HEK293 (cell line): ENCODE results near the gene NABP2.
A peak's percentile ranks its signal among the peaks of the same experiment; 100 is the strongest.

ENCODE experiments used
- FEZF1 ChIP-seq: fragments of 450-650 bp; formaldehyde crosslinking; IDR thresholded peaks from 2 replicates; pipeline ENCODE4 v1.5.1; 2016; ENCODE audit warnings: missing biosample characterization, missing genetic modification characterization
- HOXA7 ChIP-seq: sonication (generic); formaldehyde crosslinking; IDR thresholded peaks from 2 replicates; pipeline ENCODE4 v1.8.1; 2022; ENCODE audit warnings: missing genetic modification reagents, borderline replicate concordance
- KLF1 ChIP-seq: fragments of 450-650 bp; formaldehyde crosslinking; IDR thresholded peaks from 2 replicates; pipeline ENCODE4 v1.5.1; 2016; ENCODE audit warnings: missing biosample characterization, missing genetic modification characterization
- KLF8 ChIP-seq: fragments of 450-650 bp; formaldehyde crosslinking; IDR thresholded peaks from 2 replicates; pipeline ENCODE4 v1.5.1; 2016; ENCODE audit warnings: missing biosample characterization, missing genetic modification characterization
- OSR2 ChIP-seq: fragments of 450-650 bp; formaldehyde crosslinking; IDR thresholded peaks from 2 replicates; pipeline ENCODE4 v1.5.1; 2016; ENCODE audit warnings: missing biosample characterization, missing genetic modification characterization
- REPIN1 ChIP-seq: fragments of 450-650 bp; formaldehyde crosslinking; IDR thresholded peaks from 2 replicates; pipeline ENCODE4 v1.5.1; 2017; ENCODE audit warnings: missing biosample characterization, missing genetic modification characterization, low read depth
- SP3 ChIP-seq: fragments of 450-650 bp; formaldehyde crosslinking; IDR thresholded peaks from 2 replicates; pipeline ENCODE4 v1.5.1; 2016; ENCODE audit warnings: missing biosample characterization, missing genetic modification characterization
- WT1 ChIP-seq: fragments of 450-650 bp; formaldehyde crosslinking; IDR thresholded peaks from 2 replicates; pipeline ENCODE4 v1.5.1; 2016; ENCODE audit warnings: missing biosample characterization, missing genetic modification characterization
- ZBTB48 ChIP-seq: fragments of 450-650 bp; formaldehyde crosslinking; IDR thresholded peaks from 2 replicates; pipeline ENCODE4 v1.5.1; 2016; ENCODE audit warnings: missing biosample characterization, missing genetic modification characterization
- ZBTB7A ChIP-seq: fragments of 450-650 bp; formaldehyde crosslinking; IDR thresholded peaks from 2 replicates; pipeline ENCODE4 v1.5.1; 2016; ENCODE audit warnings: low read depth, missing biosample characterization, missing genetic modification characterization
- ZNF10 ChIP-seq: fragments of 450-650 bp; formaldehyde crosslinking; IDR thresholded peaks from 2 replicates; pipeline ENCODE4 v1.5.1; 2017; ENCODE audit warnings: missing biosample characterization, missing genetic modification characterization
- ZNF324 ChIP-seq: fragments of 450-650 bp; formaldehyde crosslinking; IDR thresholded peaks from 2 replicates; pipeline ENCODE4 v1.5.1; 2016; ENCODE audit warnings: missing biosample characterization, missing genetic modification characterization
- ZNF341 ChIP-seq: fragments of 450-650 bp; formaldehyde crosslinking; IDR thresholded peaks from 2 replicates; pipeline ENCODE4; 2016; ENCODE audit warnings: low read depth, missing biosample characterization, missing genetic modification characterization
- ZNF529 ChIP-seq: fragments of 450-650 bp; formaldehyde crosslinking; IDR thresholded peaks from 2 replicates; pipeline ENCODE4 v1.5.1; 2017; ENCODE audit warnings: missing genetic modification characterization, missing biosample characterization; ENCODE audit not compliant: insufficient replicate concordance
- ZNF558 ChIP-seq: fragments of 450-650 bp; formaldehyde crosslinking; IDR thresholded peaks from 2 replicates; pipeline ENCODE4 v1.5.1; 2016; ENCODE audit warnings: missing biosample characterization, missing genetic modification characterization
- ZNF585B ChIP-seq: fragments of 450-650 bp; formaldehyde crosslinking; IDR thresholded peaks from 2 replicates; pipeline ENCODE4 v1.5.1; 2016; ENCODE audit warnings: missing biosample characterization, missing genetic modification characterization
- ZNF623 ChIP-seq: fragments of 450-650 bp; formaldehyde crosslinking; IDR thresholded peaks from 2 replicates; pipeline ENCODE4 v1.5.1; 2016; ENCODE audit warnings: missing biosample characterization, missing genetic modification characterization
- ZNF707 ChIP-seq: fragments of 450-650 bp; formaldehyde crosslinking; IDR thresholded peaks from 2 replicates; pipeline ENCODE4 v1.5.1; 2016; ENCODE audit warnings: missing biosample characterization, missing genetic modification characterization
- ZNF776 ChIP-seq: fragments of 450-650 bp; formaldehyde crosslinking; IDR thresholded peaks from 2 replicates; pipeline ENCODE4 v1.5.0; 2017; ENCODE audit warnings: missing biosample characterization, missing genetic modification characterization, borderline replicate concordance
- ZNF830 ChIP-seq: fragments of 450-650 bp; IDR thresholded peaks from 2 replicates; pipeline ENCODE4 v1.5.0; 2018; ENCODE audit warnings: missing biosample characterization, missing genetic modification characterization, low read depth, mild to moderate bottlenecking, moderate library complexity
- ZSCAN16 ChIP-seq: fragments of 450-650 bp; formaldehyde crosslinking; IDR thresholded peaks from 2 replicates; pipeline ENCODE4 v1.5.1; 2016; ENCODE audit warnings: missing biosample characterization, missing genetic modification characterization
- ZXDB ChIP-seq: fragments of 450-650 bp; formaldehyde crosslinking; IDR thresholded peaks from 2 replicates; pipeline ENCODE4 v1.5.1; 2016; ENCODE audit warnings: missing biosample characterization, missing genetic modification characterization
- TF ChIP-seq, protein P1 (sequence below): fragments of 450-650 bp; formaldehyde crosslinking; IDR thresholded peaks from 2 replicates; pipeline ENCODE4 v1.5.1; 2016; ENCODE audit warnings: missing biosample characterization, missing genetic modification characterization
- TF ChIP-seq, protein P2 (sequence below): fragments of 450-650 bp; formaldehyde crosslinking; IDR thresholded peaks from 2 replicates; pipeline ENCODE4 v1.5.1; 2016; ENCODE audit warnings: missing biosample characterization, missing genetic modification characterization
- TF ChIP-seq, protein P3 (sequence below): fragments of 450-650 bp; formaldehyde crosslinking; conservative IDR thresholded peaks from 2 replicates; pipeline ENCODE4 v1.5.1; 2016; ENCODE audit warnings: low read depth, missing biosample characterization, missing genetic modification characterization
- TF ChIP-seq, protein P4 (sequence below): fragments of 450-650 bp; formaldehyde crosslinking; IDR thresholded peaks from 2 replicates; pipeline ENCODE4 v1.5.1; 2017; ENCODE audit warnings: missing biosample characterization, missing genetic modification characterization
- TF ChIP-seq, protein P5 (sequence below): fragments of 450-650 bp; formaldehyde crosslinking; IDR thresholded peaks from 2 replicates; pipeline ENCODE4 v1.5.1; 2016; ENCODE audit warnings: missing biosample characterization, missing genetic modification characterization

NABP2 gene

DNA sequence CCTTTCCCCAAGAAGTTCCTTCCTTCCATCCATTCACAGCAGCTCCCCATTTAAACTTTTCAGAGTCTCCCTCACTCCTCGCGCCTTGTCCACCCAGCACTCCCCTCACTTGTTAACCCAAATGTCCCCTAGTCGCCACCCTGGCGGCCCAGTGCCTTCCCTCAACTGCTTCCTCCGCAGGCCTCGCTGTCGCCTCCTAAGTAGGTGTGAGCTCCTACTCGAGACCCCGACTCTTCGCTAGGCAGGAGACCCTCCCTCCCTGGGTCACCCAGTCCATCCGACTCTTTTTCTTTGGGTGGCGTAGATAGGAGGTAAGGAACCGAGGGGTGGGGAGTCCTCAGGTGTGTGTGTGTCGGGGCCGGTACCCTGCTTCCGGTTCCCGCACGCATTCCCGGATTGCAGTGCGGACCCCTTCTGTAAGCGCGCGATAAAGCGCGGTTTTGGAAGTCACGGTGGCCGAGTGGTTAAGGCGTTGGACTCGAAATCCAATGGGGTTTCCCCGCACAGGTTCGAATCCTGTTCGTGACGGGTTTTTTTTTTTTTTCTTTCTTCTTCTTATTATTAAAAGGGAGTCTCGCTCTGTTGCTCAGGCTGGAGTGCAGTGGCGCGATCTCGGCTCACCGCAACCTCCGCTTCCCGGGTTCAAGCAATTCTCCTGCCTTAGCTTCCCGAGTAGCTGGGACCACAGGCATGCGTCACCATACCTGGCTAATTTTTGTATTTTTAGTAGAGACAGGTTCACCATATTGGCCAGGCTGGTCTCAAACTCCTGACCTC is 34.0 kb upstream of the NABP2 start (continued):
- TF ChIP-seq HOXA7 (CRISPR knock-in tag) (no peak), ZNF341 (tag by site-specific recombination) (0 out of 2 replicates have a peak, but pooled peaks have one; percentile 8), OSR2 (tag by site-specific recombination) (peak; percentile 39; the same call in 1 of the 2 replicates), FEZF1 (no peak; the same call in 1 of the 2 replicates), ZNF10 (peak; percentile 99), ZNF529 (no peak), ZNF623 (tag by site-specific recombination) (peak; percentile 16; the same call in 1 of the 2 replicates), ZXDB (tag by site-specific recombination) (peak; percentile 95), KLF8 (tag by site-specific recombination) (peak; percentile 91), ZBTB48 (tag by site-specific recombination) (peak; percentile 20), ZNF324 (tag by site-specific recombination) (peak; percentile 98; the same call in 1 of the 2 replicates), REPIN1 (tag by site-specific recombination) (peak; percentile 90; the same call in 1 of the 2 replicates), ZNF830 (tag by site-specific recombination) (no peak), KLF1 (tag by site-specific recombination) (peak; percentile 49; the same call in 1 of the 2 replicates), ZSCAN16 (tag by site-specific recombination) (no peak), ZNF707 (tag by site-specific recombination) (0 out of 2 replicates have a peak, but pooled peaks have one; percentile 11), ZNF585B (tag by site-specific recombination) (no peak), WT1 (tag by site-specific recombination) (peak; percentile 34; the same call in 1 of the 2 replicates), SP3 (tag by site-specific recombination) (peak; percentile 34), ZBTB7A (tag by site-specific recombination) (peak; percentile 73), ZNF776 (tag by site-specific recombination) (no peak), ZNF558 (tag by site-specific recombination) (peak; percentile 80; the same call in 1 of the 2 replicates)
- TF ChIP-seq, protein P1, sequence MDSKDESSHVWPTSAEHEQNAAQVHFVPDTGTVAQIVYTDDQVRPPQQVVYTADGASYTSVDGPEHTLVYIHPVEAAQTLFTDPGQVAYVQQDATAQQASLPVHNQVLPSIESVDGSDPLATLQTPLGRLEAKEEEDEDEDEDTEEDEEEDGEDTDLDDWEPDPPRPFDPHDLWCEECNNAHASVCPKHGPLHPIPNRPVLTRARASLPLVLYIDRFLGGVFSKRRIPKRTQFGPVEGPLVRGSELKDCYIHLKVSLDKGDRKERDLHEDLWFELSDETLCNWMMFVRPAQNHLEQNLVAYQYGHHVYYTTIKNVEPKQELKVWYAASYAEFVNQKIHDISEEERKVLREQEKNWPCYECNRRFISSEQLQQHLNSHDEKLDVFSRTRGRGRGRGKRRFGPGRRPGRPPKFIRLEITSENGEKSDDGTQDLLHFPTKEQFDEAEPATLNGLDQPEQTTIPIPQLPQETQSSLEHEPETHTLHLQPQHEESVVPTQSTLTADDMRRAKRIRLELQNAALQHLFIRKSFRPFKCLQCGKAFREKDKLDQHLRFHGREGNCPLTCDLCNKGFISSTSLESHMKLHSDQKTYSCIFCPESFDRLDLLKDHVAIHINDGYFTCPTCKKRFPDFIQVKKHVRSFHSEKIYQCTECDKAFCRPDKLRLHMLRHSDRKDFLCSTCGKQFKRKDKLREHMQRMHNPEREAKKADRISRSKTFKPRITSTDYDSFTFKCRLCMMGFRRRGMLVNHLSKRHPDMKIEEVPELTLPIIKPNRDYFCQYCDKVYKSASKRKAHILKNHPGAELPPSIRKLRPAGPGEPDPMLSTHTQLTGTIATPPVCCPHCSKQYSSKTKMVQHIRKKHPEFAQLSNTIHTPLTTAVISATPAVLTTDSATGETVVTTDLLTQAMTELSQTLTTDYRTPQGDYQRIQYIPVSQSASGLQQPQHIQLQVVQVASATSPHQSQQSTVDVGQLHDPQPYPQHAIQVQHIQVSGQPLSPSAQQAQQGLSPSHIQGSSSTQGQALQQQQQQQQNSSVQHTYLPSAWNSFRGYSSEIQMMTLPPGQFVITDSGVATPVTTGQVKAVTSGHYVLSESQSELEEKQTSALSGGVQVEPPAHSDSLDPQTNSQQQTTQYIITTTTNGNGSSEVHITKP (tag by site-specific recombination) = no peak; the same call in 1 of the 2 replicates
- TF ChIP-seq, protein P2, sequence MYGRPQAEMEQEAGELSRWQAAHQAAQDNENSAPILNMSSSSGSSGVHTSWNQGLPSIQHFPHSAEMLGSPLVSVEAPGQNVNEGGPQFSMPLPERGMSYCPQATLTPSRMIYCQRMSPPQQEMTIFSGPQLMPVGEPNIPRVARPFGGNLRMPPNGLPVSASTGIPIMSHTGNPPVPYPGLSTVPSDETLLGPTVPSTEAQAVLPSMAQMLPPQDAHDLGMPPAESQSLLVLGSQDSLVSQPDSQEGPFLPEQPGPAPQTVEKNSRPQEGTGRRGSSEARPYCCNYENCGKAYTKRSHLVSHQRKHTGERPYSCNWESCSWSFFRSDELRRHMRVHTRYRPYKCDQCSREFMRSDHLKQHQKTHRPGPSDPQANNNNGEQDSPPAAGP (tag by site-specific recombination) = peak; percentile 82
- TF ChIP-seq, protein P3, sequence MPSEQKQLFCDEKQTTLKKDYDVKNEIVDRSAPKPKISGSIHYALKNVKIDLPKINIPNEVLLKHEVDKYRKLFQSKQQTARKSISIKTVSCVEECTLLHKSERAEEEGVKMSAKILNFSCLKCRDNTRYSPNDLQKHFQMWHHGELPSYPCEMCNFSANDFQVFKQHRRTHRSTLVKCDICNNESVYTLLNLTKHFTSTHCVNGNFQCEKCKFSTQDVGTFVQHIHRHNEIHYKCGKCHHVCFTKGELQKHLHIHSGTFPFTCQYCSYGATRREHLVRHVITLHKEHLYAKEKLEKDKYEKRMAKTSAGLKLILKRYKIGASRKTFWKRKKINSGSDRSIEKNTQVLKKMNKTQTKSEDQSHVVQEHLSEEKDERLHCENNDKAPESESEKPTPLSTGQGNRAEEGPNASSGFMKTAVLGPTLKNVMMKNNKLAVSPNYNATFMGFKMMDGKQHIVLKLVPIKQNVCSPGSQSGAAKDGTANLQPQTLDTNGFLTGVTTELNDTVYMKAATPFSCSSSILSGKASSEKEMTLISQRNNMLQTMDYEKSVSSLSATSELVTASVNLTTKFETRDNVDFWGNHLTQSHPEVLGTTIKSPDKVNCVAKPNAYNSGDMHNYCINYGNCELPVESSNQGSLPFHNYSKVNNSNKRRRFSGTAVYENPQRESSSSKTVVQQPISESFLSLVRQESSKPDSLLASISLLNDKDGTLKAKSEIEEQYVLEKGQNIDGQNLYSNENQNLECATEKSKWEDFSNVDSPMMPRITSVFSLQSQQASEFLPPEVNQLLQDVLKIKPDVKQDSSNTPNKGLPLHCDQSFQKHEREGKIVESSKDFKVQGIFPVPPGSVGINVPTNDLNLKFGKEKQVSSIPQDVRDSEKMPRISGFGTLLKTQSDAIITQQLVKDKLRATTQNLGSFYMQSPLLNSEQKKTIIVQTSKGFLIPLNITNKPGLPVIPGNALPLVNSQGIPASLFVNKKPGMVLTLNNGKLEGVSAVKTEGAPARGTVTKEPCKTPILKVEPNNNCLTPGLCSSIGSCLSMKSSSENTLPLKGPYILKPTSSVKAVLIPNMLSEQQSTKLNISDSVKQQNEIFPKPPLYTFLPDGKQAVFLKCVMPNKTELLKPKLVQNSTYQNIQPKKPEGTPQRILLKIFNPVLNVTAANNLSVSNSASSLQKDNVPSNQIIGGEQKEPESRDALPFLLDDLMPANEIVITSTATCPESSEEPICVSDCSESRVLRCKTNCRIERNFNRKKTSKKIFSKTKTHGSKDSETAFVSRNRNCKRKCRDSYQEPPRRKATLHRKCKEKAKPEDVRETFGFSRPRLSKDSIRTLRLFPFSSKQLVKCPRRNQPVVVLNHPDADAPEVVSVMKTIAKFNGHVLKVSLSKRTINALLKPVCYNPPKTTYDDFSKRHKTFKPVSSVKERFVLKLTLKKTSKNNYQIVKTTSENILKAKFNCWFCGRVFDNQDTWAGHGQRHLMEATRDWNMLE (tag by site-specific recombination) = peak; percentile 36; the same call in 1 of the 2 replicates
- TF ChIP-seq, protein P4, sequence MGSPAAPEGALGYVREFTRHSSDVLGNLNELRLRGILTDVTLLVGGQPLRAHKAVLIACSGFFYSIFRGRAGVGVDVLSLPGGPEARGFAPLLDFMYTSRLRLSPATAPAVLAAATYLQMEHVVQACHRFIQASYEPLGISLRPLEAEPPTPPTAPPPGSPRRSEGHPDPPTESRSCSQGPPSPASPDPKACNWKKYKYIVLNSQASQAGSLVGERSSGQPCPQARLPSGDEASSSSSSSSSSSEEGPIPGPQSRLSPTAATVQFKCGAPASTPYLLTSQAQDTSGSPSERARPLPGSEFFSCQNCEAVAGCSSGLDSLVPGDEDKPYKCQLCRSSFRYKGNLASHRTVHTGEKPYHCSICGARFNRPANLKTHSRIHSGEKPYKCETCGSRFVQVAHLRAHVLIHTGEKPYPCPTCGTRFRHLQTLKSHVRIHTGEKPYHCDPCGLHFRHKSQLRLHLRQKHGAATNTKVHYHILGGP (tag by site-specific recombination) = no peak
- TF ChIP-seq, protein P5, sequence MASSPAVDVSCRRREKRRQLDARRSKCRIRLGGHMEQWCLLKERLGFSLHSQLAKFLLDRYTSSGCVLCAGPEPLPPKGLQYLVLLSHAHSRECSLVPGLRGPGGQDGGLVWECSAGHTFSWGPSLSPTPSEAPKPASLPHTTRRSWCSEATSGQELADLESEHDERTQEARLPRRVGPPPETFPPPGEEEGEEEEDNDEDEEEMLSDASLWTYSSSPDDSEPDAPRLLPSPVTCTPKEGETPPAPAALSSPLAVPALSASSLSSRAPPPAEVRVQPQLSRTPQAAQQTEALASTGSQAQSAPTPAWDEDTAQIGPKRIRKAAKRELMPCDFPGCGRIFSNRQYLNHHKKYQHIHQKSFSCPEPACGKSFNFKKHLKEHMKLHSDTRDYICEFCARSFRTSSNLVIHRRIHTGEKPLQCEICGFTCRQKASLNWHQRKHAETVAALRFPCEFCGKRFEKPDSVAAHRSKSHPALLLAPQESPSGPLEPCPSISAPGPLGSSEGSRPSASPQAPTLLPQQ (tag by site-specific recombination) = peak; percentile 89
